Activated naive CD4-positive, alpha-beta T cell treated with anti-CD3 and anti-CD28 coated beads, Interleukin-2, amount 50 U/mL, for 72 hours (primary cell): ENCODE data around the gene TRIM60. TPM values are rescaled to one million over a fixed set of nuclear protein-coding genes. Genes with fewer than 3 reads are reported as not detected.
A peak's percentile ranks its signal among the peaks of the same experiment; 100 is the strongest.
"Not testable (repeated sequence)": the region's sequence is repeated elsewhere in the genome, so short reads cannot be mapped to it uniquely, and the experiment has no call there.

ENCODE experiments used
- ATAC-seq, 2 donors: fragments of 150-1000 bp; cut with Tn5 transposase; 2 replicates each; pipeline ENCODE4 v1.10.0; 2021; ENCODE audit warnings: mild to moderate bottlenecking in 2 of 2, moderate library complexity in 2 of 2
- DNase-seq, 2 donors: peaks; one replicate each; pipeline ENCODE4 v3.0.0; 2021 to 2022; ENCODE audit warnings: low spot score in 2 of 2
- H3K27ac Mint-ChIP-seq, 2 donors: one replicate each; pipeline ENCODE4 v1.8.0; 2022; ENCODE audit warnings: mild to moderate bottlenecking in 2 of 2, mixed read lengths in 2 of 2
- H3K36me3 Mint-ChIP-seq, 2 donors: one replicate each; pipeline ENCODE4 v1.8.0; 2022; ENCODE audit warnings: mixed read lengths in 2 of 2
- H3K9me3 Mint-ChIP-seq, 2 donors: one replicate each; pipeline ENCODE4 v1.8.0; 2022; ENCODE audit warnings: mixed read lengths in 2 of 2
- total RNA-seq, 2 donors: library from RNA; stranded (reverse); gene quantifications; one replicate each; pipeline ENCODE4 v1.2.3, GENCODE V29; 2022

Gene TRIM60
- total RNA-seq, result not detected

- Mint-ChIP-seq H3K36me3 (no peaks in the 10 kb centered on the region), H3K27ac (no peak within 1 kb of the TSS)
- no peak for DNase-seq
Measured at GRCh38 chr4:165031436-165032211, at the start of gene TRIM60. Gene TRIM60 (plus strand): TSS chr4:165031999. CDS start chr4:165040073, 8,074 bp downstream.

GRCh38 chr4:164989471-164989870, 42.3 kb upstream of the TRIM60 start:
- no peak overlapping the region for H3K27ac Mint-ChIP-seq
- DNase-seq, result no peak

More at GRCh38 chr4:165031436-165032211, at the start of gene TRIM60:
- no peaks in the 10 kb centered on the region for H3K9me3 Mint-ChIP-seq
- no peak for ATAC-seq

GRCh38 chr4:164990786-164991185, 41.0 kb upstream of the TRIM60 start:
- not testable (repeated sequence) for ATAC-seq, H3K27ac Mint-ChIP-seq, DNase-seq, H3K9me3 Mint-ChIP-seq, H3K36me3 Mint-ChIP-seq

More at GRCh38 chr4:164989471-164989870, 42.3 kb upstream of the TRIM60 start:
- H3K9me3 Mint-ChIP-seq, result no peaks in the 10 kb centered on the region
- no peaks in the 10 kb centered on the region for H3K36me3 Mint-ChIP-seq
- no peak for ATAC-seq

- H3K36me3 Mint-ChIP-seq, H3K9me3 Mint-ChIP-seq, DNase-seq, ATAC-seq, H3K27ac Mint-ChIP-seq: not testable (repeated sequence)
Measured at GRCh38 chr4:164996123-164996522, 35.7 kb upstream of the TRIM60 start.

- no peaks in the 10 kb centered on the region for H3K36me3 Mint-ChIP-seq
- ATAC-seq, result no peak
- no peak for DNase-seq
- no peaks in the 10 kb centered on the region for H3K9me3 Mint-ChIP-seq
- no peak overlapping the region for H3K27ac Mint-ChIP-seq
Measured at GRCh38 chr4:164997324-164997723, 34.5 kb upstream of the TRIM60 start.

GRCh38 chr4:164997941-164998340, 33.9 kb upstream of the TRIM60 start:
- DNase-seq (no peak), ATAC-seq (no peak)
- Mint-ChIP-seq H3K27ac (no peak overlapping the region), H3K9me3 (no peaks in the 10 kb centered on the region), H3K36me3 (no peaks in the 10 kb centered on the region)

GRCh38 chr4:164998526-164999080, 33.2 kb upstream of the TRIM60 start:
- ATAC-seq, H3K27ac Mint-ChIP-seq, H3K9me3 Mint-ChIP-seq, DNase-seq, H3K36me3 Mint-ChIP-seq: not testable (repeated sequence)

GRCh38 chr4:165001957-165002356, 29.8 kb upstream of the TRIM60 start:
- not testable (repeated sequence) for H3K9me3 Mint-ChIP-seq, ATAC-seq, H3K27ac Mint-ChIP-seq, DNase-seq, H3K36me3 Mint-ChIP-seq

GRCh38 chr4:165005352-165005925, 26.4 kb upstream of the TRIM60 start:
- Mint-ChIP-seq H3K27ac (no peak overlapping the region), H3K36me3 (no peaks in the 10 kb centered on the region), H3K9me3 (no peaks in the 10 kb centered on the region)
- no peak for DNase-seq
- ATAC-seq, result no peak

- no peak for ATAC-seq
- no peaks in the 10 kb centered on the region for H3K9me3 Mint-ChIP-seq
- H3K36me3 Mint-ChIP-seq, result no peaks in the 10 kb centered on the region
- H3K27ac Mint-ChIP-seq, result no peak overlapping the region
- DNase-seq, result no peak
Measured at GRCh38 chr4:165006456-165006855, 25.3 kb upstream of the TRIM60 start.

GRCh38 chr4:165006886-165007285, 24.9 kb upstream of the TRIM60 start:
- no peak for ATAC-seq
- DNase-seq, result no peak
- no peak overlapping the region for H3K27ac Mint-ChIP-seq
- no peaks in the 10 kb centered on the region for H3K36me3 Mint-ChIP-seq
- H3K9me3 Mint-ChIP-seq, result no peaks in the 10 kb centered on the region

- Mint-ChIP-seq H3K36me3 (no peaks in the 10 kb centered on the region), H3K9me3 (no peaks in the 10 kb centered on the region), H3K27ac (no peak overlapping the region)
- DNase-seq (peak in 1 of 2 donors; percentile 52), ATAC-seq (peak; percentile 92 to 97)
Measured at GRCh38 chr4:165009493-165010227, 22.1 kb upstream of the TRIM60 start.

- ATAC-seq (no peak), DNase-seq (no peak)
- H3K9me3 Mint-ChIP-seq, result no peaks in the 10 kb centered on the region
- no peaks in the 10 kb centered on the region for H3K36me3 Mint-ChIP-seq
- no peak overlapping the region for H3K27ac Mint-ChIP-seq
Measured at GRCh38 chr4:165010487-165010886, 21.3 kb upstream of the TRIM60 start.

- Mint-ChIP-seq H3K9me3 (no peaks in the 10 kb centered on the region), H3K27ac (no peak overlapping the region), H3K36me3 (no peaks in the 10 kb centered on the region)
- ATAC-seq, result no peak
- DNase-seq, result no peak
Measured at GRCh38 chr4:165010991-165011390, 20.8 kb upstream of the TRIM60 start.

- Mint-ChIP-seq H3K27ac (no peak overlapping the region), H3K36me3 (no peaks in the 10 kb centered on the region), H3K9me3 (no peaks in the 10 kb centered on the region)
- ATAC-seq (no peak), DNase-seq (no peak)
Measured at GRCh38 chr4:165011403-165011802, 20.4 kb upstream of the TRIM60 start.

GRCh38 chr4:165013691-165014090, 18.1 kb upstream of the TRIM60 start:
- H3K27ac Mint-ChIP-seq, result no peak overlapping the region
- no peaks in the 10 kb centered on the region for H3K9me3 Mint-ChIP-seq
- ATAC-seq (no peak), DNase-seq (no peak)
- no peaks in the 10 kb centered on the region for H3K36me3 Mint-ChIP-seq

GRCh38 chr4:165016971-165017370, 14.8 kb upstream of the TRIM60 start:
- DNase-seq (no peak), ATAC-seq (peak; percentile 26 to 73)
- no peaks in the 10 kb centered on the region for H3K36me3 Mint-ChIP-seq
- no peaks in the 10 kb centered on the region for H3K9me3 Mint-ChIP-seq
- no peak overlapping the region for H3K27ac Mint-ChIP-seq
